Lung microvascular endothelial cell (primary cell): ENCODE data around the gene TLR3. TPM values are rescaled to one million over a fixed set of nuclear protein-coding genes. Genes with fewer than 3 reads are reported as not detected.

Source experiments
- DNase-seq, 2 donors: peaks; one replicate each; pipeline versions ENCODE4 v3.0.0 to v3.0.0-alpha.2; 2010; ENCODE audit warnings: low read depth in 2 of 2
- total RNA-seq: library from RNA; depleted of rRNA; stranded (reverse); fragments of >200 nt; gene quantifications from 2 replicates; pipeline ENCODE4 v1.2.1, GENCODE V29; 2014

Gene TLR3
- total RNA-seq, 1 donor from 2014 or later: 0.40 TPM

DNA sequence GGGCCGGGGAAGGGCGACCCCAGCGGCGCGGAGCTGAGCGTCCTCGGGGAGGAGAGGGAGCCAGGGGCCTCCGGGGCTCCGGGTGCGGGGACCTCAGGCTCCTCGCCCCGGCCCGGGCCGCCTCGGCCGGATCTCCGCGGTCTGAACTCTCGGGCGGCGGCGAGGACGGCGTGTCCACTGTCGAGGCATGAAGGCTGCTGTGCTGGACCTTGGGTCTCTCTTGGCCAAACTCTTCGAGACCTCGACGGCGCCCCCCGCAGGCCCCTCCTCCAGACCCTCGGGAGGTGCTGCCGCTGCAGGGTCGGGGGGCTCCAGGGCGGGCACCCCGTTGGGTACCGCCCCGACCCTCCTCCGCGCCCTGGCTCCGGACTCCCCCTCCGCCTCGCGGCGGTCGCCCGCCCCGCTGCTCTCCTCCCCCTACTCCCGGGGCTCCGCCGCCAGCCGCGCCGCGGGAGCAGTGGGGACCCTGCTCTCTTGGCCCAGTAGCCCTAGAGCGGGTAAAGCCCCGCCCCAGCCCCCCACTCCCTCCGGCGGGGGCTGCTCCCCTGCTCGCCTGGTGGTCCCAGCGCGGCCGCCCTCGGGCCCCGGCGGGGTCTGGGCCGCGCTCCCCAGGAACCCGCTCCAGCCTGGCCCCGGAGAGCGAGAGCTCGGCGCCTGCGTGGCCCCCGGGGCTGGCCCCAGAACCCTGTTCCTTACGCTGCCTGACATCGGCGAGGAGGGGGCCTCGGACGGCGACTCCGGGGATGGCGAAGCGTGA, 36.1 kb downstream of the TLR3 start:
- no peak for DNase-seq

GRCh38 chr4:186105647-186106321, 36.8 kb downstream of the TLR3 start:
- no peak for DNase-seq

GRCh38 chr4:186107947-186108346, 39.0 kb downstream of the TLR3 start:
- DNase-seq: no peak

DNA sequence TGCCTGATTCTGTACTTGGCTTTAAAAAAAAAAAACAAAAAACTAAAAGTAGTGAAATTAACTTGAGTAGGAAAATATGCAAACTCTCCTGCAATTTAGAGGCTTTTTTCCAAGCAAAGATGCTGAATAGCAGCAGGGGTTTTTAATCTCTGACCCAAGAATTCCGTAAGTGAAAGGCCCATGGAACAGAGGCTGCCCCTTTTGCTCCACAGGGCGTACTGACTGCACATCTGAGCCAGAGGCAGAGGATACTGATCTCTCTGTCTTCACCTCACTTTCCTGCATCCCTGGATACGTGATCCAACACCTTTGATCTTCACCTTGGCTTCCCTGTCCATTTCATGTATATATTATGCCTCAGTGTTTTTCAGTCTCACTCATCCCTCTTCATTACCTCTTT, 39.4 kb downstream of the TLR3 start:
- no peak for DNase-seq

GRCh38 chr4:186109245-186109644, 40.3 kb downstream of the TLR3 start:
- no peak for DNase-seq

DNA sequence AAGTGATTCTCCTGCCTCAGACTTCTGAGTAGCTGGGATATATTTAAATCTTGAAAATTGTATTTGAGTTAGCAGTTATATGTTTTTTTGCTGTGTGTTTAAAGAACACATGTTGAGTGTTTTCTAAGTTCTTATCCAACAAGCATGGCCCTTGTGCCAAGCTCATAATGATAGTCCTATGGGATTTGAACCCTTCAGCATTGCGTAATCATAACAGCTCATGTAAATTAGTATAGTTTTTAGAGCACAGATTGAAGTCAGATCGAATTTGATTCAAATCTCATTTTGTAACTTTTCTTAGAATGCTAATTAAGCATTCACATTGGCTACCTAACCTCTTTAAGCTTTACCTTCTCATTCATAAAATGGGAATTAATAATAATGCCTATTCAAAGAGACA, 47.7 kb downstream of the TLR3 start:
- DNase-seq: no peak

DNA sequence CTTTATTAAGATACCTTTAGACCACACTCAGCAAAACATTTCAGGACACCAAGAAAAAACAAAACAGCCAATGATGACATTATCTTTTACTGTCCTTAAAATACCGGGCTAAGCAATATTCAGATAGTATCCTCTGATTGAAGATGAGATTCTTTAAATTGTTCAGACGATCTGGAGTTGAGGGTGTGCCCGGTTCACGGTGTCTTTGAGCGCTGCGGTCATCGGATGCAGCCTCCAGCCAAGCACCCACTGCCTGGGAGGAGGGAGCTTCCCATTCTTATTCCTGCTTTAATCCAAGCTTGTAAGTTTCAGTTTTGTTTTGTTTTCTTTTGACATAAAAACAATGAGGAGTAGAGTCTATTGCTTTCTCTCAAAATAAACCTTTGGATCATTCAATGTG, 49.6 kb downstream of the TLR3 start:
- DNase-seq: no peak

DNA sequence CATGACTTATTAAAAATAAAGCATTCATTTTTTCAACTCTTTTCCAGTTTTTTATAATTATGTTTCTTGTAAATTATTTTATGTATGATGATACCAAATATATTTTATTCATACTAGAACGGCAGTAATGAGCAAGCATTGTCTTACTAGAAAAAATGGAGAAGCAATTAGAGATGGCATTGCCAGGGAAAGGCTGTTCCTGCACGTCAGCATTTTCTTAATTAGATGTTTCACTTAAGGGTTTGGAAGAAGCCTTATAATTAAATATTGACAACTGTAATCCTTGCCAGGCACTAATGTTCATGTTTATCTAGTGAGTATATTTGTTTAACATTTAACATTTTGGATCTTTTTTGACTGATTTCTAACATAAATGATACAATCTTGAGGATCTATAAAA, 52.1 kb downstream of the TLR3 start:
- DNase-seq: no peak

- DNase-seq: no peak
Measured at GRCh38 chr4:186128842-186129241, 59.9 kb downstream of the TLR3 start.

DNA sequence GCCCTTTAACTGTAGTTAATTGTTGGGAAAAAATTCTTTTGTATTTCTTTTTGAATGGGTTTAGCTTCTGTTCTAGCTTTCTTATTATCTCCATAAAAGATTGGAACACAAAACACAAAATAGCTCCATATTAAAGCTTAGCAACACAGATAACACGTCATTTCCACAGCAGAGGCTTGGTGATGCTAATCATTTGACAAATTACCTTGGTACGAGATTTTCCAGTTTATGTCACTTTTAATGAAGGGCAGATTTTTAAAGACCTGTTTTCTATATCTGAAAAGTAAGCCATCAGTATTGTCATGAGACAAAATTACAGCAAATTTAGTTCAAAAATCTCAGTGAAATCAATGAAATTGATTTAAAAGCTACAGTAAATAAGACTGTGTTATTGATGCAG, 63.0 kb downstream of the TLR3 start:
- DNase-seq: no peak

- DNase-seq: peak in 1 of 2 donors; percentile 31
Measured at GRCh38 chr4:186132577-186133242, 63.8 kb downstream of the TLR3 start.

DNA sequence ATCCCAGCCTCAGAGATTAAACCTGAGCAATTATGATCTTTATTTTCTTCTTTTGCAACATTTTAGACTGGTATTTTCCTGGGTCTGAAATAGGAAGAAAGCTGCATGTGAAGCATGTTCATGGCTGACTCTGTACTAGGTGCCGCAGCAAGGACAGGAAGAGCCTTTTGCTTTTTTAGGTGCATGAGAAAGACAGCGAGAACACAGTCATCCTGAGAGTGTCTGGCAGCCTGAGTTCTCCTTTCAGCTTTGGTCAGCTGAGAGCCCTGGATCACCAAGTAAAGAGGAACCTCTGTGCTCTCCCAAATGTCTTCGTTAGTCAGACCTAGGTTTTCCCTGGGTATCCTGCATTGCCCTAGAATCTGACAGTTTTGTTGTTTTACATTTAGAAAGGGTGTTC, 65.3 kb downstream of the TLR3 start:
- DNase-seq: no peak

GRCh38 chr4:186134861-186135260, 65.9 kb downstream of the TLR3 start:
- no peak for DNase-seq

- peak; percentile 33 to 55 for DNase-seq
Measured at GRCh38 chr4:186137196-186137794, 68.3 kb downstream of the TLR3 start.

Other genes with a start within 250 kb of the TLR3 start
- under 0.01 TPM in 1 of 2 replicates, not detected in the other for gene FAM149A, start 35.5 kb downstream of the TLR3 start, total RNA-seq
- 1.7 and 2.8 TPM in 2 replicates for gene CYP4V2, start 122.4 kb downstream of the TLR3 start, total RNA-seq
- gene KLKB1, start 158.4 kb downstream of the TLR3 start, total RNA-seq: 0.20 and 0.22 TPM in 2 replicates
- gene F11, start 197.0 kb downstream of the TLR3 start, total RNA-seq: not detected in 2 replicates